Measurements from ENCODE around the gene PAWR. TPM values are rescaled to one million over a fixed set of nuclear protein-coding genes. Genes with fewer than 3 reads are reported as not detected.

Gene PAWR
- total and polyA plus RNA-seq, 7 donors: 0.77 to 3.5 (median 1.9) TPM

DNA sequence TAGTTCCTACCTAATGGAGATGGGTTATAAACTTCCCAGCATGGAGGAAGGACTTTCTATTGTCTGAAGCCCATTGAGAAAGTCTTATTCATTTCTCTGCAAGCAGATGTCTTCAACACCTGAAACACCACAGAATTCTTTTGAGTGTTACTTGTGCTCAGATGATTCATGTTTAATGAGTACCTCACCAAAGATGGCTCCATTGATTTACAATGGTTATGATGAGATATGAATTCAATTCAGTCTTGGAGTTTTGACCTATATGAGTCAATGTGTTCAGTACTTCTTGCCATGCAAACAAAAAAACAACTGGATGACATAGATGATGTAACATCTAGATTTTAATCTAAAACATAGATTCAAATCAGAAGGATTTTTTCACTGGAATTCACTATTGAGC lies 15.4 kb upstream of the PAWR start:
- Histone ChIP-seq H3K9me3 (no peaks in the 10 kb centered on the region), H3K4me3 (no peak overlapping the region), H3K27ac (no peak overlapping the region), H3K27me3 (ENCODE audit: insufficient read depth in 3 of 3, low read length in 2 of 3) (peaks cover 0 to 3% (median 0%) of the 10 kb centered on the region in 3 donors), H3K4me1 (no peaks in the 10 kb centered on the region), H3K36me3 (ENCODE audit: insufficient read depth in 1 of 2, low read depth in 1 of 2) (no peaks in the 10 kb centered on the region)
- no peak for DNase-seq
- TF ChIP-seq, protein P1, sequence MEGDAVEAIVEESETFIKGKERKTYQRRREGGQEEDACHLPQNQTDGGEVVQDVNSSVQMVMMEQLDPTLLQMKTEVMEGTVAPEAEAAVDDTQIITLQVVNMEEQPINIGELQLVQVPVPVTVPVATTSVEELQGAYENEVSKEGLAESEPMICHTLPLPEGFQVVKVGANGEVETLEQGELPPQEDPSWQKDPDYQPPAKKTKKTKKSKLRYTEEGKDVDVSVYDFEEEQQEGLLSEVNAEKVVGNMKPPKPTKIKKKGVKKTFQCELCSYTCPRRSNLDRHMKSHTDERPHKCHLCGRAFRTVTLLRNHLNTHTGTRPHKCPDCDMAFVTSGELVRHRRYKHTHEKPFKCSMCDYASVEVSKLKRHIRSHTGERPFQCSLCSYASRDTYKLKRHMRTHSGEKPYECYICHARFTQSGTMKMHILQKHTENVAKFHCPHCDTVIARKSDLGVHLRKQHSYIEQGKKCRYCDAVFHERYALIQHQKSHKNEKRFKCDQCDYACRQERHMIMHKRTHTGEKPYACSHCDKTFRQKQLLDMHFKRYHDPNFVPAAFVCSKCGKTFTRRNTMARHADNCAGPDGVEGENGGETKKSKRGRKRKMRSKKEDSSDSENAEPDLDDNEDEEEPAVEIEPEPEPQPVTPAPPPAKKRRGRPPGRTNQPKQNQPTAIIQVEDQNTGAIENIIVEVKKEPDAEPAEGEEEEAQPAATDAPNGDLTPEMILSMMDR (IDR thresholded peaks at IDR 0.05): no peak
- no peak for ATAC-seq
- intact Hi-C loops (cut with DNase I): no loop called here

DNA sequence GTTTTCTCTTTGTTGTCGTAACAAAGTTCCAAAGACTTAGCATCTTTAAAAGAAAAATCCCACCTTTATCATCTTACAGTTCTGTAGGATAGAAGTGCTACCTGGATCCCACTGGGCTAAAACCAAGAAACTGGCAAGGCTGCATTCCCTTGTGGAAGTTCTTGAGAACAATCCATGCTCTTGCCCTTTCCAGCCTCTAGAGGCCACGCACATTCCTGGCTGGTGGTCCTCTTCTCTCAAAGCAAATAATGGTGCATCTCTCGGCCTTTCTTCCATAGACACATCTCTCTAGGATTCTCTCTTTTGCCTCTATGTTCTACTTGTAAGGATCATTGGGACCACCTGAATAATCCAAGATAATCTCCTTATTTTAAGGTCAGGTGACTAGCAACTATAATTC lies 8.2 kb upstream of the PAWR start:
- Histone ChIP-seq H3K27ac (no peak overlapping the region), H3K4me1 (no peaks in the 10 kb centered on the region), H3K9me3 (no peaks in the 10 kb centered on the region), H3K4me3 (no peak overlapping the region), H3K36me3 (ENCODE audit: insufficient read depth in 1 of 2, low read depth in 1 of 2) (no peaks in the 10 kb centered on the region), H3K27me3 (ENCODE audit: insufficient read depth in 3 of 3, low read length in 2 of 3) (peaks cover 0 to 10% (median 2%) of the 10 kb centered on the region in 3 donors)
- WGBS, 3 donors: 93 to 98% (median 94%) methylated on average over 3 of the region's 3 CpGs
- ATAC-seq (no peak), DNase-seq (no peak)
- TF ChIP-seq, protein P1 (IDR thresholded peaks at IDR 0.05): no peak
- intact Hi-C loops (cut with DNase I): no loop called here

DNA sequence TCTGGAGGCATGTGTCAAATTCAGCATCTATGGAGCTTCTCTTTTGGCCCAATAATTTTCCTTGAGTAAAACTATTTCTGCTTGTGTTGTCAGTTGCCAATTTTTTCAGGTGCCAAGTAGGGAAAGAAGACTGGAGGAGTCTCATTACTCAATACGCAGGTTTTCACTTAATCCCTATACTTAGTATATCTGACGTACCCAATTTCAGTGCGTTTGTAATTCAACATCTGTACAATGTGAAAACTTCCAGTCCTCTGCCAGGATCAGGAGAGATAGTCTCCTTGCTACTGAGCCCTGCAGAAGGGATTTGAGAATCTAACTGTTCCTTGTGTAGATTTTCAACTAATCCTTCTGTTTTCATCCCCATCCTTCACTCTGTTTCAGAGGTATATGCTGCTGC lies 5.7 kb upstream of the PAWR start:
- H3K4me1 ChIP-seq: no peaks in the 10 kb centered on the region
- no peak overlapping the region for H3K4me3 ChIP-seq
- TF ChIP-seq, protein P1 (IDR thresholded peaks at IDR 0.05): no peak
- no peaks in the 10 kb centered on the region for H3K9me3 ChIP-seq
- no peak for ATAC-seq
- H3K27me3 ChIP-seq (ENCODE audit: insufficient read depth in 3 of 3, low read length in 2 of 3): peaks cover 0 to 17% (median 5%) of the 10 kb centered on the region in 3 donors
- H3K36me3 ChIP-seq (ENCODE audit: insufficient read depth in 1 of 2, low read depth in 1 of 2): no peaks in the 10 kb centered on the region
- 80 to 84% (median 82%) methylated on average over 3 of the region's 3 CpGs for WGBS, 3 donors
- DNase-seq: no peak
- H3K27ac ChIP-seq: no peak overlapping the region
- intact Hi-C loops (cut with DNase I): no loop called here

DNA sequence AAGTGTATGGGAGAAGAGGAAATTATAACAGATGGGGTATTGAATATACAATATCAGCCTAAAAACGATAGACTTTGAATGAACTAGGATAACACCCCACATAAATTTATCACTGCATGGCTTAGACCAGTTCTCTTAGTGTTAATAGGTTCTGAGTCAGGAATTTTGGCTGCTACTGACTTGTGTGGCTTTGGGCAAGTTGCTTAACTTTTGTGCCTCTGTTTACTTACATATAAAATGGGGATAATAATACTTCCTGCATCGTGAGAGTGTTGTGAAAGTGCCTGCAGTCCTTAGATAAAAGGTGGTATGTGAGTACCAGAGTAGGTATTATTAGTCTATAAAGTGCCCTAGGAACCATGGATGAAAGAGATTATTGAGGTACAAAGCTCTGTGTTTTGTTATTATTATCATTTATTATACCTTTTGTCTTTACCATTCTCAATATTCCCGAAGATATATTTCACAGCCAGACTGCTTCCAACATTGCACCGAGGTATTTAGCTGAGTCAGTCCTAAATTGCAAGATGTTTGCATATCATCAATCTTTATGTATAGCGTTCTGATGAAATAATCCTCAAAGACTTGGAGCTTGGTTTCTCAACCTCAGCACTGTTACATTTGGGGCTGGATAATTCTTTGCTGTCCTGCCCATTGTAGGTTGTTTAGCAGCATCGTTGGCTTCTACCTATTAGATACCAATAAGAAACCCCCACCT lies 2.3 kb upstream of the PAWR start:
- TF ChIP-seq, protein P1 (IDR thresholded peaks at IDR 0.05): no peak
- Histone ChIP-seq H3K4me1 (no peaks in the 10 kb centered on the region), H3K36me3 (ENCODE audit: insufficient read depth in 1 of 2, low read depth in 1 of 2) (no peaks in the 10 kb centered on the region), H3K9me3 (no peaks in the 10 kb centered on the region), H3K27ac (no peak overlapping the region), H3K27me3 (ENCODE audit: insufficient read depth in 3 of 3, low read length in 2 of 3) (peaks cover 0 to 39% (median 15%) of the 10 kb centered on the region in 3 donors), H3K4me3 (no peak overlapping the region)
- DNase-seq: no peak
- ATAC-seq: no peak
- WGBS, 3 donors: 59 to 68% (median 62%) methylated on average over 6 of the region's 6 CpGs
- intact Hi-C loops (cut with DNase I): loop anchor here in 1 of 2 donors (5.0 kb wide), 1 partner anchor 136 kb away; no protein-coding TSS in a partner anchor

All from psoas muscle (tissue), 8 donors.